SIG-M5 treated with dmso at 0.1 percent for 504 hours (cell line): ENCODE data around the gene GFM1.
A peak's percentile ranks its signal among the peaks of the same experiment; 100 is the strongest.

Experiments
- DNase-seq: peaks from one replicate; lab custom pipeline; 2025; ENCODE audit not compliant: unreplicated experiment; lab: John Stamatoyannopoulos, UW

GFM1 gene

GRCh38 chr3:158644345-158644908 lies at the start of gene GFM1:
GFM1 (plus strand) TSS chr3:158644527; CDS start chr3:158644635, 108 bp downstream.
- DNase-seq, result peak; percentile 99

GRCh38 chr3:158600787-158601186 lies 43.5 kb upstream of the GFM1 start:
- DNase-seq, result no peak

GRCh38 chr3:158602227-158602626 lies 42.1 kb upstream of the GFM1 start:
- no peak for DNase-seq

- DNase-seq, result no peak
Measured at GRCh38 chr3:158617982-158618875, 26.1 kb upstream of the GFM1 start.

- DNase-seq, result no peak
Measured at GRCh38 chr3:158625881-158626280, 18.4 kb upstream of the GFM1 start.

DNA sequence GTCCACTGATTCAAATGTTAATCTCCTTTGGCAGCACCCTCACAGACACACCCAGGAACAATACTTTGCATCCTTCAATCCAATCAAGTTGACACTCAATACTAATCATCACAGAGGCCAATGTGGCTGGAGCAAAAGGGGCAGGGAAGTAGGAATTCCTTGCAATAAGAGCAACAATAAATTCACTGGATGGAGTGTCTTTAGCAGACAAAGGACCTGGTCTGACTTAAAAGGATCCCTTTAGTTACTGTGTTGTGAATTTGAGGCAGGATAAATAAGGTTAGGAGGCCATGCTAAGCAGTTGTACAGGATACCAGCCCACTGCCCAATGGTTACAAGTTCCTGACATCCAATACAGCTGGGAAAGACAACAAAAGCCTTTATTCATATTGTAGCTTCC lies 12.3 kb upstream of the GFM1 start:
- DNase-seq, result no peak

DNA sequence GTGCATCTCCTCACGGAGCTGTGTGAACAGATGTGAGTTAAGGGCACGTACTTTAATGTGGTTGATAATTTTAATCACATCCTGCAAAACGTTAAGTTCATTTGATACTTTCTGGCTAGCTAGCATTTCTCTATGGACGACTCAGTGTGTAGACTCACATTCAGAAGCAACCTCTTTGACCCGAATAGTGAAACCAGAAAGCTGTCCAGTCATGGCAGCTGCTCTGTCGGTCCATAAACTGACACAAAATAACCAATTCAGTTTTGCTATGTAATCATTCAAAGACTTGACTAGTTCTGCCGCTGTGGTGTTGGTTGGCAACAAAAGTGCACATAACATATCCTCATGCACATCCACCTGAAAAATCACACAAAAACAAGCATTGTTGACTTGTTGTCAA lies 3.7 kb upstream of the GFM1 start:
- no peak for DNase-seq

DNA sequence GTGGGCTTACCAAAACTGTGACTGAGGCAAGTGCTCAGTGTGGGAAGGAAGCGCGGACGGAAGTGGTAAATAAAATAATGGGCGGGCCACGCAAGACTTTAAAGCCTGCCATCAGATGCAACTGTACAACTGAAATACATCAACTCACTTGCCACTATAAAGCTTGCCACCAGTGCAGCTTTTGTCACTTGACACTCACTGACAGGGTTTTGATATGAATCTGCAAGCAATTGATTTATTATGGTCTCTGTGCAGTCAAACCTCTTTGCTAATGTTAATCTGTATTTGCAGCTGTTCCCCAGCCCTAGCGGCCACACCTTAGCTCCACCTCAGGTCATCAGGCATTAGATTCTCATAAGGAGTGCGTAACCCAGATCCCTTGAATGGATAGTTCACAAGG lies 2.3 kb upstream of the GFM1 start:
- no peak for DNase-seq

DNA sequence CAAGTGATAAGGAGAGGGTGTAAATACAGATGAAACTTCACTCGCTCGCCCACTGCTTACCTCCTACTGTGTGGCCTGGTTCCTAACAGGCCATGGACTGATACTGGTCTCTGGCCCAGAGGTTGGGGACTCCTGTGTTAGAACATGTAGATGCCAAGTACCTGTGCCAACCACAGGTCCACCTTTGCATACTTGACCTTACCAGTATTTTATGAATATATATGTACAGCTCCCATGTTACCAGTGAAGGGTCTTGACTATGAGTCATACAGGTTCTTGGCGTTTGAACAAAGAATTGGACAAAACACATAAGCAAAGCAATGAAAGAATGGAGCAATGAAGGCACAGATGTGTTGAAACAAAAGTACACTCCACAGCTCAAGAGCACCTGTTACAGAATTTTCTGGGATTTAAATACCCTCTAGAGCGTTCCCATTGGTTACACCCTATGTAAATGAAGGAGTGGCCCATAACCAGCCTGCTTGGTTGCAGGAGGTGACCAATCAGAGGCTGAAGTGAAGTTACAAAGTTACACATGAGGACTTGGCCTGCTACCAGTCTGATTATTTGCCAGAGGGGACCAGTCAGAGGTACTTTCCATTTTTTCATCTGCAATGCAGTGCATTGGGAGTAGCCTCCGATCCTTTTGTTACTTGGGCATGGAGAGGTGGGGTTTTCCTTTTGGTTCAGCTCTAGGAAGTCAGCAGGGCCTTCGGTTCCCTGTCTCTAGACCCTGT lies 1.7 kb upstream of the GFM1 start:
- no peak for DNase-seq

GRCh38 chr3:158649791-158650190 lies 5.5 kb downstream of the GFM1 start:
- DNase-seq, result no peak

DNA sequence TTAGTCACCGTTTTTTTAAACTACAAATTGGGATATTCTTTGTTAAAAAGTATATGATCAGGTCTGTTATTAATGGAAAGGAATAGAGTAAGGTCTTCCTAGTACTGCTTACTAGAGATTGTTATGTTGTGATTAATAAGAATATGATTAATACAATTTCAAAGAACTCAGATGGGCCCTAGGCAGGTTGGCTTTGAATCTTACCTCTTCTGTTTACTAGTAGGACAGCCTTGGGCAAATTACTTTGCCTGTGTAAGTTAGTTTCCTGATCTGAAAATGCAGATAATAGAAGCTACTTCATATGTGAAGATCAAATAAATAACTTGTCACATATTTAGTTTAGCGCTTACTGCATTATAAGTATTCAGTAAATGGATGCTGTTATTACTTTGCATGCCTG lies 6.9 kb downstream of the GFM1 start:
- no peak for DNase-seq

DNA sequence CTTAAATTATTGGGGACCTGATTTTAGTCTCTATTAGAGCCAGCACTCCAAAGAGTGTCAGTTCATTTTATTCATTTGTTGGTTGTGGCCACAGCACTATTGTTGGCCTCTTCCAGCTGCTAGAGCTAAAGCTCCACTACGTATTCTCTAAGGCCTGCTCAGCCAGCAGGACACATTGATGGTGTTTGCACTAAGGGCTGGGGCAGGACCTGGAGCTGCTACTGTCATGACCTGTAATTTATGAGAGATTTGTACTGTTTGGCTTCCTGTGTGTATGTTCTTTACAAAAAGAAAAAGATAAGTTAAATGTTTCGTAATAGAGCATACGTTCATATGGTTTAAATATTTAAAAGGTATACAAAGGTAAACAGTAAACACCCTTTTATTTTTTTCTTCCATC lies 8.1 kb downstream of the GFM1 start:
- DNase-seq, result no peak

DNA sequence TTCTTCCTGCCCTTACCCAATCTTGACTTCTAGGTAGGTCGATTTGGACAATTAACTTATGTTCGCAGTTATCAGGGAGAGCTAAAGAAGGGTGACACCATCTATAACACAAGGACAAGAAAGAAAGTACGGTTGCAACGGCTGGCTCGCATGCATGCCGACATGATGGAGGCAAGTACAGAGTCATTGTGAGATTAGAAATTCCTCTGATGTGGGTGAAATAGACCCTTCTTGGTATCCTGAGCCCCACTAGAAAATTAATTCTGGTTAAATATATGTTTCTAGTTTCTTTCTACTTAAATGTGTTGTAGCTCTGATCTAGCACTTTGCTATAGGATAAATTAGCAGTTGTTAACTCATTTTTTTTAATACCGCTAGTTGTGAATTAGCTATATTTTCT lies 14.6 kb downstream of the GFM1 start:
- DNase-seq, result no peak

GRCh38 chr3:158659454-158660237 lies 15.3 kb downstream of the GFM1 start:
- peak; percentile 78 for DNase-seq

- DNase-seq, result no peak
Measured at GRCh38 chr3:158660711-158661110, 16.4 kb downstream of the GFM1 start.

DNA sequence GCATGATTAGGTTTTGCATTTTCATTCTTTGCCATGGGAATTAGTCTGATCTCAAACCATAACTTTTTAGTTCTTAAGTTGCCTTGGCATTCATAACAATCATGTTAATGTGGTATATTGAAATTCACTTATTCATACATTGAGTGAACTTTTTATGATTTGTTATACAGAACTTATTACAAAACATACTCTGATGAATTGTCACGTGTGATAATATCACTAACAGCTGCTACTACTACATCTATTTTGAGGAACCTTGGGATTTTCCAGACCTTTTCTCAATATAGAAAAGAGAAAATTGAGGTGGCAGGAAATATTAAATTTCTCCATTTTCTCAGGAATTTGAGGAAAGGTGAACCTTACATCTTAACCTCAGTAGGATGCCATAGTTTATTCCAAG lies 18.9 kb downstream of the GFM1 start:
- no peak for DNase-seq

- DNase-seq, result no peak
Measured at GRCh38 chr3:158663832-158664231, 19.5 kb downstream of the GFM1 start.

DNA sequence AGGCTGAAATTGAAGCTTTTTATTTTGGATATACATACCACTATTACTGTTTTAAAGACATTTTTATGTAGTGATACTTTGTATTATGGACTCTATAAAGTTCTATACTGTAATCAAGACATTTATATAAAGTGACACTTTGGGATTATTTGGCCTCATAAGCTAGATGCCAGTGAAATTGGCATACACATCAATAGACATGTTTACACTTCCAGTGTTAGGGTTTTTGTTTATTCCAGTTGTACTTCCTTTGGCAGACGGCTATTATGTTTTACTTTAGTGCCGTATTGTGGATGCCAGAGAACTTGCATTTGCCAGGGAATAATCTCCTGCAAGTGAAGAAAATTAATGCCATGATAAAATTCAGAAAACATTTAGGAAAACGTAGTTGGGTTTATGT lies 22.1 kb downstream of the GFM1 start:
- no peak for DNase-seq

- no peak for DNase-seq
Measured at GRCh38 chr3:158668506-158668905, 24.2 kb downstream of the GFM1 start.

GRCh38 chr3:158671821-158672214 lies 27.5 kb downstream of the GFM1 start:
- DNase-seq, result no peak
